HG03103 (cell line): ENCODE data around the gene RAPH1.
"Not testable (repeated sequence)": the region's sequence is repeated elsewhere in the genome, so short reads cannot be mapped to it uniquely, and the experiment has no call there.

ENCODE experiments used
- ATAC-seq: cut with Tn5 transposase; IDR thresholded peaks from one replicate; pipeline ENCODE4 v1.9.1; 2021; ENCODE audit warnings: low read depth; ENCODE audit not compliant: unreplicated experiment

The RAPH1 gene

GRCh38 chr2:203438528-203438927 is 96.6 kb downstream of the RAPH1 start:
- ATAC-seq, result no peak

- ATAC-seq, result no peak
Observed at GRCh38 chr2:203437511-203437910, 97.6 kb downstream of the RAPH1 start.

GRCh38 chr2:203436496-203436895 is 98.6 kb downstream of the RAPH1 start:
- ATAC-seq, result no peak

- ATAC-seq, result no peak
Observed at GRCh38 chr2:203432811-203433210, 102.3 kb downstream of the RAPH1 start.

- ATAC-seq, result no peak
Observed at GRCh38 chr2:203431391-203432185, 103.5 kb downstream of the RAPH1 start.

GRCh38 chr2:203429643-203430042 is 105.5 kb downstream of the RAPH1 start:
- not testable (repeated sequence) for ATAC-seq

- ATAC-seq, result no peak
Observed at GRCh38 chr2:203427061-203427460, 108.0 kb downstream of the RAPH1 start.

GRCh38 chr2:203418271-203418670 is 116.8 kb downstream of the RAPH1 start:
- no peak for ATAC-seq

- no peak for ATAC-seq
Observed at GRCh38 chr2:203413796-203414195, 121.3 kb downstream of the RAPH1 start.

- ATAC-seq, result no peak
Observed at GRCh38 chr2:203412546-203413331, 122.4 kb downstream of the RAPH1 start.

GRCh38 chr2:203407496-203407895 is 127.6 kb downstream of the RAPH1 start:
- ATAC-seq, result no peak

GRCh38 chr2:203404996-203405395 is 130.1 kb downstream of the RAPH1 start:
- no peak for ATAC-seq

GRCh38 chr2:203400805-203401585 is 134.1 kb downstream of the RAPH1 start:
- no peak for ATAC-seq

- ATAC-seq, result no peak
Observed at GRCh38 chr2:203399031-203399430, 136.1 kb downstream of the RAPH1 start.

GRCh38 chr2:203396667-203397066 is 138.4 kb downstream of the RAPH1 start:
- ATAC-seq, result no peak

- no peak for ATAC-seq
Observed at GRCh38 chr2:203395858-203396257, 139.2 kb downstream of the RAPH1 start.

GRCh38 chr2:203394519-203395227 is 140.4 kb downstream of the RAPH1 start:
- ATAC-seq, result no peak

GRCh38 chr2:203388153-203388552 is 146.9 kb downstream of the RAPH1 start:
- not testable (repeated sequence) for ATAC-seq

- ATAC-seq, result no peak
Observed at GRCh38 chr2:203383038-203383437, 152.1 kb downstream of the RAPH1 start.

GRCh38 chr2:203379156-203379555 is 155.9 kb downstream of the RAPH1 start:
- ATAC-seq, result no peak
